SKM-1 (cell line): ENCODE results near the gene RASSF6.
"Not testable (repeated sequence)": the region's sequence is repeated elsewhere in the genome, so short reads cannot be mapped to it uniquely, and the experiment has no call there.

ENCODE experiments used
- DNase-seq: peaks from one replicate; lab custom pipeline; 2025; ENCODE audit not compliant: unreplicated experiment; lab: John Stamatoyannopoulos, UW

The RASSF6 gene

DNA sequence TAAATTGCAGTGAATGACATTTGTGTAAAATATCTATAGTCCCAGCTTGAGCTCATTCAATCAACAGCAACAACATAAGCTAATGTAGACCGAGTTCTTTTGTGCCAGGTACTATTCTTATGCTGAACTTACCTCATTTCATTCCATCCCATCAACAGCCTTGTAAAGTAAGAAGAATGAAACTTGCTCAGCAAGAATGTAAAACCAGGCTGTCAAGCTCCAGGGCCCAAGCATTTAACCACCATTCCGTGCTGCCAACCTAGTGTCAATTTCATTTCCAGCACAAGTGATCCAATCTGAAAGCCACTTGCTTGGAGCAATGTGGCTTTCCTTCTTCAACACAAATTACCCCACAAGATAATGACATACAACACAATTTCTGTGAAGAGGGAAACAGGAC is 36.6 kb downstream of the RASSF6 start:
- DNase-seq = no peak

DNA sequence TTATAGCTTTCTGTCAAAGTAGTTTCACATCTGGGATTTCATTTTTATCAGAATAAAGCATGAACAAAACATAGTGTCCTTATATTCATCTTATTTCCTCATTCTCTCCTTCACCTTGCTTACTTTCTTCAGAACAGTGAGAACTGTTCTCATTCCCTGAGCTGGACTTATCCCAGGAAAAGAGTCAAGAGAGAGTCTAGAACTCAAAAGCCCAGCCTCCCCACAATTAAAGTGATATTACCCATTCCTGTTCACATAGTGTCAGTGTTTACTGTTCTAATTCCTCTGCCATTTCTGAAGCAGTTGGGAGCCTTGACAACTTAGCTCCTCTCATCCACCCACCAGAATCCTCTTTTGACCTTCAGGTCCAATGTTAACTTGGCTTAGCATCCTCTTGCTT is 42.9 kb downstream of the RASSF6 start:
- no peak for DNase-seq

DNA sequence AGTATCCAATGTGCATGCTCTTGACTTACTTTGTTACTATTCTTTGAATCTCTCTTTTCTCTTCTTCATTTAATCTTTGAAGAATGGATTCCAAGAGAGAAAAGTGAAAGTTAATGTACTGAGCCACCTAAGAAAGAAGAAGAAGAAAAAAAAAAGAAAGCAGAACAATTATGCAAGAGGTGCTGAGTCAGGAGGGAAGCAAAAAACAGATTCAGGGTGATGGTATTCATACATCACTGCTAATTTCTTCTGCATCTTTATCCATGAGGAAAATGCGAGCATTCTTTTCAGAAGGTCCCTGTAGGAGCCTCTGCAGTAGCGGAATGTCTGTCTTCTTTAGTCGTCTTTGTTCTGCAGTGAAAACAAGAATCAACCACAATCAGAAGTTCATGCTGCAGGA is 43.9 kb downstream of the RASSF6 start:
- DNase-seq = peak; percentile 14

DNA sequence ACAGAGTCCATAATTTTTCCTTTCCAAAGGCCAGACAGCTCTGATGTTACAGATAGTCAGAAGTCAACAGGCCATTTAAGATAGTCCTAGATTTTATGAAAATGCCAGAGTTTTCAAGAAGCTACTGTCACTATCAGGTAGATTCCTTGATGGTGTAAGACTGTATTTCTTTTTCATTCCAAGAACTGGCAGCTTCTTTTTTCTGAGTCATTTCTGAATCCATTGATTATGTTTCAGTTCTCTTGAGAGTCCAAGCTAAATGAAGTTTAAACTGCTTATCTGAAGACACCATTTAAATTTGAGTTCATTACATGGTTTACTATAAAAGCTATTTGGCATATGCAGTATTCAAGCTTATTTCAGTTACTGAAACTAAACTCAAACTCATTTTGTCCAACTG is 44.6 kb downstream of the RASSF6 start:
- DNase-seq = no peak

DNA sequence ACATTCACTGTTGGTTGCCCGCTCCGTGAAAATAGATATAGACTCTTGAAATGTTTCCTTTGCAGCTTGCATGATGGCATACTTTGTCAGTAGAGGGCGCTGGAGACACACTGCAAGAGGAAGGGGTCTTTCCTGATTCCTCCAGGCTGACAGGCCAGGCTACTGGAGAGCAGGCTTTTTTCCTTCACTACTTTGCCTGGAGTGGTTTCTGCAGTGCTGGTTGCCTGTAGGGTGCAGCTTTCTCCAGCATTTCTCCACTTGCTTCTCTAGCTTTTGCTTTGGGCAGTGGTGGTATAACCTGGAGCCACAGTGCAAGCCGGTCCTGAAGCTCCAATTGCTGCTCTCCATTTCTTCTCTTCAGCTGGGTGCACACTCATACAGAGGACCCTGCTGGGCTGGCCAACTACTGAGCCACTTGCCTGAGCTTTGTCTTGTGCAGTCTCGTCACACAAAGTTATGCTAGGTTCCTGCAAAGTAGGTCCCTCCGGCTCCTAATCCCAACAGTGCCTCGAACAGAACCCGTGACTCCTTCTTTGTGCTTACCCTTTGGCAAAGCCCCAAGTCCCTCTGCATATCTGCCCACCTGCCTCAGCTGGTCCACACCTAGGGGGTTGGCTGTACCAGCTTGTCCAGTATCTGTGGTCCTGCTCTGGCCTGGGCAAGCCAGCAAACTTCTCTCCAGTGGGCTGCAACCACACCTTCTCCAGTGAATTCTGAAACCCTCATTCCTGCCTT is 46.3 kb downstream of the RASSF6 start:
- DNase-seq = no peak

DNA sequence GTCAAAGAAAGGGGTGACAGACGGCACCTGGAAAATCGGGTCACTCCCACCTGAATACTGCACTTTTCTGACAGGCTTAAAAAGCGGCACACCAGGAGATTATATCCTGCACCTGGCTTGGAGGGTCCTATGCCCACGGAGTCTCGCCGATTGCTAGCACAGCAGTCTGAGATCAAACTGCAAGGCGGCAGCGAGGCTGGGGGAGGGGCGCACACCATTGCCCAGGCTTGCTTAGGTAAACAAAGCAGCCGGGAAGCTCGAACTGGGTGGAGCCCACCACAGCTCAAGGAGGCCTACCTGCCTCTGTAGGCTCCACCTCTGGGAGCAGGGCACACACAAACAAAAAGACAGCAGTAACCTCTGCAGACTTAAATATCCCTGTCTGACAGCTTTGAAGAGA is 69.4 kb downstream of the RASSF6 start:
- not testable (repeated sequence) for DNase-seq

DNA sequence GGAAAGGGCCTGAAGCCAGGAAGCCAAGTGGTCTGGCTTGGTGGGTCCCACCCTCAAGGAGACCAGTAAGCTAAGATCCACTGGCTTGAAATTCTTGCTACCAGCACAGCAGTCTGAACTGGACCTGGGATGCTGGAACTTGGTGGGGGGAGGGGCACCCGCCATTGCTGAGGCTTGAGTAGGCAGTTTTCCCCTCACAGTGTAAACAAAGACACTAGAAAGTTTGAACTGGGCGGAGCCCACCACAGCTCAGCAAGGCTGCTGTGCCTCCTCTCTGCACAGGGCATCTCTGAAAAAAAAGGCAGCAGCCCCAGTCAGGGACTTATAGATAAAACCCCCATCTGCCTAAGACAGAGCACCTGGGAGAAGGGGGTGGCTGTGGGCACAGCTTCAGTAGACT is 75.6 kb downstream of the RASSF6 start:
- DNase-seq = no peak

DNA sequence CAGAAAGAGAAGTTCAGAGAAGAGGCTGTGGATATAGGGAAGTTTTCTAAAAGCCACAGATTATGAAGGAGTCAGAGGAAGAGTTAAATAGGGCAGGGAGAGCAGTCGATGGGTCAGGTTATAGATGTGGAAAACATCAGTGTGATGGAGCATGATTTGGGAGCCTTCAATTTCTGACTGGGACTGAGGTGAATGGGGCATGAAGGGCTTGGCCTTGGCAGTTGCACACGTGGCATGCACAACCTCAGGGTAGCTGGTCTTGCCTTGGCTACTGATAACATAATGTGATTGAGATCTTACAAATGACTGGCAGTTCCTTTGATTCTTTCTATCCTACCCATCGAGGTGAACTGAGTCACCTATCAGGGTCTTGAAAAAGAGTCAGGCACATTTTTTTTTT is 79.0 kb downstream of the RASSF6 start:
- no peak for DNase-seq

DNA sequence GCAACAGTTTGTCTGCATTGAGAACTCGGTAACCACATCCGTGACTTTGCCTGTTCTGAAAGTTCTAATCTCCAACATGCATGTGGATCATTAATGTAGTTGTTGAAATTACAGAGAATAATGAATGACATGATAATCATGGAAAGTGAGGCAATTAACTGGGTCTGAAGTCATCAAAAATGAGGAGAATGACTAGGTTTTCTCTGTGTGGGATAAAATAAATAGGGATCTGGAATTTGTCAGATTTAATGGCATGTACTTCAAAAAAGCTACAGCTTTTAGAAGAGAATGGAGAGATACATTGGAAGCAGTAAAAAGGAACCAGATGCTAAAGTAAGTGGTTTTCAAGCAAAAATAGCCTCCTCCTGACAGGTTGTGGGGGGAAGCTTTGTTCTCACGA is 79.4 kb downstream of the RASSF6 start:
- DNase-seq = no peak

DNA sequence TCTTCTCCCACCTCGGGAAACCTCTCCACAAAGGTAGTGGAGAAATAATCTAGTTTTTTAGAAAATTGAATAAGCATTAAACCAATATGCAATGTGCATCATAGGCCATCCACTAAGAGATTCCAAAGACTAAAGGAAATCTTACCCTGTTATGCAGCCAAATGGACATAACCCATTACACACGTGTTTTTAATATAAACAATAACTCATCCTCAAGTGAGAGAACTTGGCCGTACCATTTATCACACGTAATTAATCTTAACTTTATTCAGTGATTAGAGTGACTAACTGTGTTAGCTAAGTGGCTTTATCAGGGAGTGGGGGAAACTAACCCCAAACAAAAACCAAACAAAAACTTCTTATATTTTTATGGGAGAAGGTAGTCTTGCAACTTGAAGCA is 80.8 kb downstream of the RASSF6 start:
- DNase-seq = no peak

DNA sequence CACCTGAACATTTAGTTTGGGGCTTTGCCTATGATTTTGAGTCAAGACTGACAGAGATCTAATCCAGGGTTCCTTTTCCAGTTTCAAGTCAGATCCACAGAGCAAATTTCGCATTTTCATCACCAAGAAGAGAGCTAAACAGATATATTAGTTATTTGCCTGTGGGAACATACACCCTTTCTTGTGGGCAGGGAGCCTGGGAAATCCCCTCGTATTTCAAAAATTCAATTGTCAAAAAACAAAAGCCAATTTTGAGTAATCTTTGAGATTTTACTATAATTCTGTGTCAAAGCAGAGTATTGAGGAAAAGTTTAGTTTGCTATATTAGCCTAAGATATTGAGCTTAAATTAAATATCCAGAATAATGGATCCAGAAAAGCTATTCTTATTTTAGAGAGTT is 82.1 kb downstream of the RASSF6 start:
- no peak for DNase-seq

DNA sequence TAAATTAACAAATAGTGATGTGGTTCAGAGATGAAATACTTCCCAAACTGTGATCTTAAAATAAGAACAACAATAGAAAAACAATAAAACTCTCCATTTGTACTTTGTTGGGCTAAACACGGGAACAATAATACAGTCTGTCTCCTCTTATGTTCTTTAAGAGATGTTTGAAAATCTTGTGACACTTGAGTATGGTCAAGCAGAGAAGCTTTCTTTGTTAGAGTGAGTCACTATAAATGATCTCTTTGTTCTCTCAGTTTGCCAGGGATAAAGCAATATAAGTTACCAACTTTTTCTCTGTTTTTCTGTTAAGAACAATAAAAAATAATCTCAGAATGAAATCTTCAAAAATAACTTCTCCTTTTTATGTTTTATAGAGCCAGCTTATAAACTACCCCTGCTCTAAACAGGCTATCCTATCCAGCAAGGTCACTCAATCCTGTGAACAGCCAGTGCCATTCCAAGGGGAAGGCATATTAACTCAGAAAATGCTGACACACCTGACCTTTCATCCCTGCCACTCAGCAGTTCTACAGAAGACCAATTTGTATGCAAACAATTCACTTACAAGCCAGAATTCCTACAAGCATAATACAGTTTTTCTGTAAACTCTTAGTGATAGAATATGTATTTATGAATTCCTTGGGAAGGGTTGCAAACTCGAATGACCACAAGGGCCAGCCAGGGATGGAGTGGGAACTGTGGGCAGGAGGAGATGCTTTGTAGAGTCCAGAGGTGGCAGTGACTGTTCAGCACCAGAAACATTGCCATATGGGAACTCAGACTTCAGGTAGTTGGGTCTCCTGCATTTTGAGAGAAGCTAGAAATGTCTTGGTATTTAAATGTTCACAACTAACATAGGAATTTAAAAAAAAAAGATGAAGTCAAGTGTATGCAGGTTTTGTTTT is 86.5 kb downstream of the RASSF6 start:
- no peak for DNase-seq

DNA sequence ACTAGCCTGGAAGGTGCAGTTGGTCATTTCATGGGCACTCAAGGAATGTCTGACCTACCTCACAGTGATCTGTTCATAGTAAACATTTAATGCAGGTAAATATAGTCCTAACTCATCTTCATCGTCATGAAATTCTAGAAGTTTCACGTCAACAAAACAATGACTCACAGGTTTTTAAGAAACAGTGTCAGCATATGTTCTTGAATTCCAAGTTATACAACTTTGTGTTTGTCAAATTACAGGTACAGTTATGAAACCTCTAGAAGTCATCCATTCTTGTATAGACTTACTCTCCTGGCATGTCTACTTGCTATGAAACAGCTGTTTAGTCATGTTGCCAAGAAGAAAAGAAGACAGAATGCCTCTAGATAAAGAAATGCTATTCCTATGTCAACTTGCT is 92.1 kb downstream of the RASSF6 start:
- DNase-seq = no peak

DNA sequence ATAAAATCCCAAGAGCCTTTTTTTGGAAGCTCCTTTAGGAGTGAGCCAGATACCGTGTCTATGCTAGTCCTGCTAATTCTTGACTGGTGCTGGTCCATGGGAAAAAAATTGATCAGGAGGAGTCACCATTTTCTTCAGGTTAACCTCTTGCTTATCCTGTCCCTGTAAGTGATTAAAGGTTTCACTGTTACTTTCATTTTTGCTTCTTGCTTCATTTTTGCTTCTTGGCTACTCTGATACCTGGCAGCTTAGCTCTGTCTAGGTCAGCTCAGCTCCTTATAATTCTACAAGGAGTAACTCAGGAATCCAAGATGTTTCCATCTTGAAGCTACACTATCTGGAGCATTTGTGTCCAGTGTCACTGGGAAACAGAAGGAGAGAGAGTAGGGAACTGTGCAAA is 93.0 kb downstream of the RASSF6 start:
- DNase-seq = no peak

DNA sequence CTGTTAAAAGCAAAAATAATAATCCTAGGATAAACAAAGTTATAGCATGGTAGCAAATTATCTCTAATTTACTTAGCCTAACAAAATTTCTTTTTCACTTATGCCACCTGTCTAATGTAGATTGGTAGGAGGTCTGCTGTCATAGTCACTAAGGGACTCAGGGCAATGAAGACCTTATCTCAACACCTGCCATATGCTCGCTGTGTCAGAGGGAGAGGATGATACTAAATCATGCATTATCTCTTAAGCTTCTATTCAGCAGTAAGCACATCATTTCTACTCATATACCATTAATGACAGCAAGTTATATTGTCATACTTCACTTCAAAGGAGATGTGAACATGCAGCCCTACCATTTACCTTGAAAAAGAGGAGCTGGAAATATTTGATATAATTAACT is 94.6 kb downstream of the RASSF6 start:
- DNase-seq = no peak

DNA sequence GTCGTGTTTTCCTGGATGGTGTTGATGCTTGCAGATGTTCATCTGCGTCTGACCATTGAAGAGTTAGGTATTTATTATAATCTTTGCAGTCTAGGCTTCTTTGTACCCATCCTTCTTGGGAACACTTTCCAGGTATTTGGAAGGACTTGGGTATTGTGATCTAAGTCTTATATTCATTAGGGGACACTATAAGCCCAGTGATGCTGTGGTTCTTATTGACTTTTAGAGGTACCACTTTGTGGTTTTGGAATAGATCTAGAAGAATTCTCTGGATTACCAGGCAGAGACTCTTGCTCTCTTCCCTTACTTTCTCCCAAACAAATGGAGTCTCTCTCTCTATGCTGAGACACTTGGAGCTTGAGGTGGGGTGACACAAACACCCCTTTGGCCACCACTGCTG is 97.1 kb downstream of the RASSF6 start:
- no peak for DNase-seq
